ENCODE measurements around the gene ERAS. TPM values are rescaled to one million over a fixed set of nuclear protein-coding genes. Genes with fewer than 3 reads are reported as not detected.

Gene ERAS
- polyA plus RNA-seq, 2 of the 4 experiments (the other 2 are of a cell fraction) = 0.06 TPM; not detected in 1

DNA sequence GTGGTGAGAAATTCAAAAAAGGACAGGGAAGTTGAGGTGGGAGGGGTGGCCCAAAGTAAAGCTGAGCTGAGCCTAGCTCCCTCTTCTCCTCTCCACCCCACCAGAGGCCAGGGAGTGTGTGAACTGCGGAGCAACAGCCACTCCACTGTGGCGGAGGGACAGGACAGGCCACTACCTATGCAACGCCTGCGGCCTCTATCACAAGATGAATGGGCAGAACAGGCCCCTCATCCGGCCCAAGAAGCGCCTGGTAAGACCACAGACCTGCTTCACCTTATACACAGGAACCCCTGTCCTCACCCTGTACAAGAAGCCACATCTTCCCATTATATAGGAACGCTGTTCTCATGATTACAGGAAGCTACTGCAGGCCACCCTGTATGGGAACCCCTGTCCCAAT lies 34.1 kb upstream of the ERAS start (continued):
- TF ChIP-seq, protein P1, sequence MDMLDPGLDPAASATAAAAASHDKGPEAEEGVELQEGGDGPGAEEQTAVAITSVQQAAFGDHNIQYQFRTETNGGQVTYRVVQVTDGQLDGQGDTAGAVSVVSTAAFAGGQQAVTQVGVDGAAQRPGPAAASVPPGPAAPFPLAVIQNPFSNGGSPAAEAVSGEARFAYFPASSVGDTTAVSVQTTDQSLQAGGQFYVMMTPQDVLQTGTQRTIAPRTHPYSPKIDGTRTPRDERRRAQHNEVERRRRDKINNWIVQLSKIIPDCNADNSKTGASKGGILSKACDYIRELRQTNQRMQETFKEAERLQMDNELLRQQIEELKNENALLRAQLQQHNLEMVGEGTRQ (IDR thresholded peaks at IDR 0.05) = no peak

DNA sequence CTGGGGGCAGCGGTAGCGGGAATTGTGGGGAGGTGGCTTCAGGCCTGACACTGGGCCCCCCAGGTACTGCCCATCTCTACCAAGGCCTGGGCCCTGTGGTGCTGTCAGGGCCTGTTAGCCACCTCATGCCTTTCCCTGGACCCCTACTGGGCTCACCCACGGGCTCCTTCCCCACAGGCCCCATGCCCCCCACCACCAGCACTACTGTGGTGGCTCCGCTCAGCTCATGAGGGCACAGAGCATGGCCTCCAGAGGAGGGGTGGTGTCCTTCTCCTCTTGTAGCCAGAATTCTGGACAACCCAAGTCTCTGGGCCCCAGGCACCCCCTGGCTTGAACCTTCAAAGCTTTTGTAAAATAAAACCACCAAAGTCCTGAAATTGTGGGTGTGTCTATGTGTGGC lies 32.4 kb upstream of the ERAS start:
- FAIRE-seq = no peak
- POLR2A ChIA-PET = no interaction called here
- WGBS (ENCODE audit: missing lambda C conversion rate) = 100% methylated on average over 2 of the region's 4 CpGs
- peaks cover 12% of the 10 kb centered on the region for H3K4me1 ChIP-seq
- no peaks in the 10 kb centered on the region for H3K9me3 ChIP-seq
- H3K27ac ChIP-seq = no peak overlapping the region
- CTCF ChIA-PET = no interaction called here
- no peak for TF ChIP-seq NFE2L2 (conservative IDR thresholded peaks at IDR 0.05; ENCODE audit: low read length)
- TF ChIP-seq, protein P2, sequence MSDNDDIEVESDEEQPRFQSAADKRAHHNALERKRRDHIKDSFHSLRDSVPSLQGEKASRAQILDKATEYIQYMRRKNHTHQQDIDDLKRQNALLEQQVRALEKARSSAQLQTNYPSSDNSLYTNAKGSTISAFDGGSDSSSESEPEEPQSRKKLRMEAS (IDR thresholded peaks at IDR 0.05) = no peak
- TF ChIP-seq FOSB (CRISPR knock-in tag; IDR thresholded peaks at IDR 0.05) = no peak
- TF ChIP-seq PHF8 (IDR thresholded peaks at IDR 0.05; ENCODE audit: borderline replicate concordance, low read depth) = no peak
- TF ChIP-seq, protein P3, sequence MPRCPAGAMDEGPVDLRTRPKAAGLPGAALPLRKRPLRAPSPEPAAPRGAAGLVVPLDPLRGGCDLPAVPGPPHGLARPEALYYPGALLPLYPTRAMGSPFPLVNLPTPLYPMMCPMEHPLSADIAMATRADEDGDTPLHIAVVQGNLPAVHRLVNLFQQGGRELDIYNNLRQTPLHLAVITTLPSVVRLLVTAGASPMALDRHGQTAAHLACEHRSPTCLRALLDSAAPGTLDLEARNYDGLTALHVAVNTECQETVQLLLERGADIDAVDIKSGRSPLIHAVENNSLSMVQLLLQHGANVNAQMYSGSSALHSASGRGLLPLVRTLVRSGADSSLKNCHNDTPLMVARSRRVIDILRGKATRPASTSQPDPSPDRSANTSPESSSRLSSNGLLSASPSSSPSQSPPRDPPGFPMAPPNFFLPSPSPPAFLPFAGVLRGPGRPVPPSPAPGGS (IDR thresholded peaks at IDR 0.05) = no peak
- TF ChIP-seq RCOR1 (IDR thresholded peaks at IDR 0.05; ENCODE audit: low read depth, low read length) = no peak
- no peak for TF ChIP-seq KDM5A (IDR thresholded peaks at IDR 0.05)
- TF ChIP-seq FOSL2 (IDR thresholded peaks at IDR 0.05) = no peak
- no peak for TF ChIP-seq FOSL2 (CRISPR knock-in tag; IDR thresholded peaks at IDR 0.05)
- no peak for TF ChIP-seq JUNB (IDR thresholded peaks at IDR 0.05)
- no peak for TF ChIP-seq RARB (CRISPR knock-in tag; IDR thresholded peaks at IDR 0.05)
- TF ChIP-seq EHF (CRISPR knock-in tag; IDR thresholded peaks at IDR 0.05) = no peak
- no peak for DNase-seq (ENCODE audit: low read depth in 1 of 2, low spot score in 1 of 2)
- H3K4me3 ChIP-seq = no peak overlapping the region
- H3K4me2 ChIP-seq = no peak overlapping the region
- ATAC-seq = no peak

DNA sequence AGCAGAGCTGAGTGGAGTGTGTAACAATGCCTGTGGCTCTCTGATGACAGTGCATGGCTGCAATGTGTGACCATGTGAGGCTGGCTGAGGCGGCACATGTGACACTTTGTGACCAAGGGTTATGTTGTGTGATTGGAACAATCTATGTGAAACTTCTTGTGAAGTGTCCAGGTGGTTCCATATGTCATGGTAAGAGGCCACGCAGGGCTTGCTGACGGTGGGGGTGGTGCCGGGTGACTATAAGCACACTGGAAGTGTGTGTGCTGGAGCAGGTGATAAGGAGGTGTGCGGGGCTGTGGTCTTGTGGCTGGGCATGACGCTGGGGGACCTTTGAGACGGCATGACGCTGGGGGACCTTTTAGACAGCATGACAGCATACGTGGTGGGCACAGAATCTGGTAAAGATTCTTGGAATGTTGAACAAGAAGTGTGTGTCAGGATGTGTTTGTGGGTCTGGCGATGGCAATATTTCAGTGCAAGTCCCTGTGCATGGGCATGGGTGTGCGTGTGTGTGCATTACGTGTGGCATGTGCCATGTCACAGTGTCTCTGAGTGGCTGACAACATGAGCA lies 31.9 kb upstream of the ERAS start:
- FAIRE-seq = no peak

More for the DNA sequence above, 31.9 kb upstream of the ERAS start:
- H3K4me3 ChIP-seq = no peak overlapping the region
- H3K4me1 ChIP-seq = peaks cover 12% of the 10 kb centered on the region
- CTCF ChIA-PET = interaction anchor here (1.0 kb wide), 1 partner anchor 146 kb away, joined by 4 read pairs; no protein-coding TSS in a partner anchor
- POLR2A ChIA-PET = no interaction called here
- DNase-seq (ENCODE audit: low read depth in 1 of 2, low spot score in 1 of 2) (no peak), ATAC-seq (no peak)
- 91% methylated on average over 12 of the region's 12 CpGs for WGBS (ENCODE audit: missing lambda C conversion rate)
- H3K4me2 ChIP-seq = no peak overlapping the region
- TF ChIP-seq FOSL2 (IDR thresholded peaks at IDR 0.05) = no peak
- no peak for TF ChIP-seq FOSL2 (CRISPR knock-in tag; IDR thresholded peaks at IDR 0.05)
- no peak for TF ChIP-seq EHMT2 (IDR thresholded peaks at IDR 0.05; ENCODE audit: low read depth)
- TF ChIP-seq, protein P3 (IDR thresholded peaks at IDR 0.05) = no peak
- no peak for TF ChIP-seq CBX8 (IDR thresholded peaks at IDR 0.05)
- TF ChIP-seq FOXS1 (CRISPR knock-in tag; IDR thresholded peaks at IDR 0.05) = no peak
- TF ChIP-seq JUN (IDR thresholded peaks at IDR 0.05) = no peak
- no peak for TF ChIP-seq ZSCAN20 (CRISPR knock-in tag; IDR thresholded peaks at IDR 0.05)
- TF ChIP-seq KDM5A (IDR thresholded peaks at IDR 0.05) = no peak
- no peak for TF ChIP-seq NFE2L2 (conservative IDR thresholded peaks at IDR 0.05; ENCODE audit: low read length)
- no peak for TF ChIP-seq ZFP36 (IDR thresholded peaks at IDR 0.05; ENCODE audit: borderline replicate concordance, partially characterized antibody)
- TF ChIP-seq TP53 (CRISPR knock-in tag; IDR thresholded peaks at IDR 0.05) = no peak
- no peak for TF ChIP-seq EP300 (IDR thresholded peaks at IDR 0.05)
- no peak for TF ChIP-seq JUNB (IDR thresholded peaks at IDR 0.05)
- TF ChIP-seq, protein P4, sequence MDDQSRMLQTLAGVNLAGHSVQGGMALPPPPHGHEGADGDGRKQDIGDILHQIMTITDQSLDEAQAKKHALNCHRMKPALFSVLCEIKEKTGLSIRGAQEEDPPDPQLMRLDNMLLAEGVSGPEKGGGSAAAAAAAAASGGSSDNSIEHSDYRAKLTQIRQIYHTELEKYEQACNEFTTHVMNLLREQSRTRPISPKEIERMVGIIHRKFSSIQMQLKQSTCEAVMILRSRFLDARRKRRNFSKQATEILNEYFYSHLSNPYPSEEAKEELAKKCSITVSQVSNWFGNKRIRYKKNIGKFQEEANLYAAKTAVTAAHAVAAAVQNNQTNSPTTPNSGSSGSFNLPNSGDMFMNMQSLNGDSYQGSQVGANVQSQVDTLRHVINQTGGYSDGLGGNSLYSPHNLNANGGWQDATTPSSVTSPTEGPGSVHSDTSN (IDR thresholded peaks at IDR 0.05) = no peak
- no peak for TF ChIP-seq RCOR1 (IDR thresholded peaks at IDR 0.05; ENCODE audit: low read depth, low read length)
- TF ChIP-seq, protein P2 (IDR thresholded peaks at IDR 0.05) = no peak
- TF ChIP-seq CEBPB (IDR thresholded peaks at IDR 0.05) = no peak
- TF ChIP-seq NR3C1 (IDR thresholded peaks at IDR 0.05) = no peak
- no peak for TF ChIP-seq MAFK (IDR thresholded peaks at IDR 0.05; ENCODE audit: partially characterized antibody)
- no peaks in the 10 kb centered on the region for H3K9me3 ChIP-seq
- H3K27ac ChIP-seq = peak overlapping the region in 1 of 2 experiments; percentile 77; a peak in 3 of 6 replicates
